GM15510 (cell line): ENCODE data around the gene SOX1.

Source experiments
- POLR2A ChIP-seq: IDR thresholded peaks from 3 replicates; pipeline ENCODE4 v1.6.1; 2011; ENCODE audit warnings: borderline replicate concordance; ENCODE audit not compliant: insufficient read length; ENCODE audit errors: extremely low read depth

The SOX1 gene

GRCh38 chr13:112067116-112067741 is at the start of gene SOX1:
Gene SOX1 (plus strand): TSS chr13:112067149. CDS start chr13:112067659, 510 bp downstream.
- no peak for TF ChIP-seq POLR2A

- no peak for TF ChIP-seq POLR2A
Observed at GRCh38 chr13:112024577-112024976, 42.4 kb upstream of the SOX1 start.

GRCh38 chr13:112027250-112027649 is 39.7 kb upstream of the SOX1 start:
- TF ChIP-seq POLR2A: no peak

- no peak for TF ChIP-seq POLR2A
Observed at GRCh38 chr13:112028481-112028880, 38.5 kb upstream of the SOX1 start.

GRCh38 chr13:112029143-112029542 is 37.8 kb upstream of the SOX1 start:
- no peak for TF ChIP-seq POLR2A

GRCh38 chr13:112032186-112032993 is 34.6 kb upstream of the SOX1 start:
- no peak for TF ChIP-seq POLR2A

- no peak for TF ChIP-seq POLR2A
Observed at GRCh38 chr13:112034231-112034630, 32.7 kb upstream of the SOX1 start.

GRCh38 chr13:112034846-112035245 is 32.1 kb upstream of the SOX1 start:
- TF ChIP-seq POLR2A: no peak

- TF ChIP-seq POLR2A: no peak
Observed at GRCh38 chr13:112042496-112042895, 24.5 kb upstream of the SOX1 start.

GRCh38 chr13:112052213-112052612 is 14.7 kb upstream of the SOX1 start:
- no peak for TF ChIP-seq POLR2A

GRCh38 chr13:112053167-112053743 is 13.7 kb upstream of the SOX1 start:
- no peak for TF ChIP-seq POLR2A

- no peak for TF ChIP-seq POLR2A
Observed at GRCh38 chr13:112053744-112054615, 13.0 kb upstream of the SOX1 start.

GRCh38 chr13:112054616-112055015 is 12.3 kb upstream of the SOX1 start:
- no peak for TF ChIP-seq POLR2A

- TF ChIP-seq POLR2A: no peak
Observed at GRCh38 chr13:112055036-112055914, 11.7 kb upstream of the SOX1 start.

GRCh38 chr13:112055915-112056269 is 11.1 kb upstream of the SOX1 start:
- TF ChIP-seq POLR2A: no peak

GRCh38 chr13:112056284-112056727 is 10.6 kb upstream of the SOX1 start:
- TF ChIP-seq POLR2A: no peak
